Hematopoietic multipotent progenitor cell treated with erythropoietin and hydrocortisone succinate and interleukin-3 and kit ligand, for 15 days (in vitro differentiated cells): ENCODE results near the gene MTCL1.

Source experiments
- DNase-seq: peaks from one replicate; pipeline ENCODE4 v3.0.0-alpha.2; 2015; ENCODE audit warnings: low spot score

MTCL1 gene

GRCh38 chr18:8833480-8833879 lies 128.1 kb downstream of the MTCL1 start:
- DNase-seq = no peak

- DNase-seq = peak; percentile 56
These were observed 129.5 kb downstream of the MTCL1 start for GRCh38 chr18:8834881-8835280.

GRCh38 chr18:8835521-8835953 lies 130.2 kb downstream of the MTCL1 start:
- peak; percentile 66 for DNase-seq

- DNase-seq = peak; percentile 58
These were observed 133.9 kb downstream of the MTCL1 start for GRCh38 chr18:8839281-8839680.

- no peak for DNase-seq
These were observed 136.6 kb downstream of the MTCL1 start for GRCh38 chr18:8841781-8842485.

GRCh38 chr18:8842506-8842905 lies 137.2 kb downstream of the MTCL1 start:
- DNase-seq = no peak

- no peak for DNase-seq
These were observed 137.6 kb downstream of the MTCL1 start for GRCh38 chr18:8843005-8843404.

GRCh38 chr18:8844721-8845148 lies 139.4 kb downstream of the MTCL1 start:
- DNase-seq = no peak

GRCh38 chr18:8845506-8845905 lies 140.2 kb downstream of the MTCL1 start:
- DNase-seq = no peak

GRCh38 chr18:8847066-8847755 lies 141.9 kb downstream of the MTCL1 start:
- DNase-seq = peak; percentile 6

- no peak for DNase-seq
These were observed 142.5 kb downstream of the MTCL1 start for GRCh38 chr18:8847900-8848299.

GRCh38 chr18:8848541-8848940 lies 143.2 kb downstream of the MTCL1 start:
- DNase-seq = no peak

- no peak for DNase-seq
These were observed 144.3 kb downstream of the MTCL1 start for GRCh38 chr18:8849696-8850095.

- no peak for DNase-seq
These were observed 146.3 kb downstream of the MTCL1 start for GRCh38 chr18:8851659-8852058.

- no peak for DNase-seq
These were observed 149.2 kb downstream of the MTCL1 start for GRCh38 chr18:8854550-8854949.

- DNase-seq = no peak
These were observed 149.6 kb downstream of the MTCL1 start for GRCh38 chr18:8854962-8855361.

- no peak for DNase-seq
These were observed 150.9 kb downstream of the MTCL1 start for GRCh38 chr18:8856212-8856611.

- DNase-seq = no peak
These were observed 151.5 kb downstream of the MTCL1 start for GRCh38 chr18:8856769-8857393.

- no peak for DNase-seq
These were observed 152.4 kb downstream of the MTCL1 start for GRCh38 chr18:8857806-8858205.

GRCh38 chr18:8858888-8859511 lies 153.6 kb downstream of the MTCL1 start:
- DNase-seq = no peak

- no peak for DNase-seq
These were observed 155.7 kb downstream of the MTCL1 start for GRCh38 chr18:8860845-8861642.

- no peak for DNase-seq
These were observed 158.1 kb downstream of the MTCL1 start for GRCh38 chr18:8863427-8863826.
